Omental fat pad (tissue), 4 donors: ENCODE measurements around the gene MORF4L2. TPM values are rescaled to one million over a fixed set of nuclear protein-coding genes. Genes with fewer than 3 reads are reported as not detected.

Experiments used
- ATAC-seq: fragments of 150-250 bp; one replicate; pipeline ENCODE4 v1.9.1; 2016; ENCODE audit warnings: mild to moderate bottlenecking, moderate library complexity; ENCODE audit not compliant: low FRiP score
- DNase-seq: peaks from one replicate; pipeline ENCODE4 v3.0.0-alpha.2; 2019; ENCODE audit warnings: low spot score
- CTCF ChIP-seq, 3 donors: fragments of 450-650 bp; IDR thresholded peaks; one replicate each; pipeline ENCODE4 v1.5.1; 2016 to 2017; ENCODE audit warnings: antibody characterized with exemption in 3 of 3, mild to moderate bottlenecking in 3 of 3, moderate library complexity in 2 of 3
- total RNA-seq, 4 donors: library from RNA; depleted of rRNA; stranded (reverse); fragments of >200 nt; gene quantifications; one replicate each; pipeline ENCODE4 v1.1.0, GENCODE V29; 2016

MORF4L2 gene
- total RNA-seq, 4 donors from 2014 or later, result 173 to 373 (median 272) TPM

GRCh38 chrX:103727115-103727514 lies 40.6 kb upstream of the MORF4L2 start:
- no peak for DNase-seq
- no peak for ATAC-seq

GRCh38 chrX:103726477-103726876 lies 40.0 kb upstream of the MORF4L2 start:
- no peak for TF ChIP-seq CTCF (IDR thresholded peaks at IDR 0.05)
- ATAC-seq, result no peak
- DNase-seq, result no peak

More at GRCh38 chrX:103727115-103727514, 40.6 kb upstream of the MORF4L2 start:
- TF ChIP-seq CTCF (IDR thresholded peaks at IDR 0.05), result no peak

- DNase-seq, result no peak
- no peak for ATAC-seq
- TF ChIP-seq CTCF (IDR thresholded peaks at IDR 0.05), result no peak
These were observed 36.0 kb upstream of the MORF4L2 start for GRCh38 chrX:103722505-103722904.

GRCh38 chrX:103718120-103718519 lies 31.6 kb upstream of the MORF4L2 start:
- DNase-seq (no peak), ATAC-seq (no peak)
- no peak for TF ChIP-seq CTCF (IDR thresholded peaks at IDR 0.05)

- TF ChIP-seq CTCF (IDR thresholded peaks at IDR 0.05), result no peak
- peak; percentile 77 for ATAC-seq
- DNase-seq, result no peak
These were observed 30.5 kb upstream of the MORF4L2 start for GRCh38 chrX:103716962-103717361.

- no peak for DNase-seq
- no peak for TF ChIP-seq CTCF (IDR thresholded peaks at IDR 0.05)
- no peak for ATAC-seq
These were observed 24.1 kb upstream of the MORF4L2 start, which contains the start of gene TMEM31 for GRCh38 chrX:103710609-103711008. Gene TMEM31, plus strand, starts transcription at chrX:103710909. Its CDS starts 1,350 bp downstream, at chrX:103712259.

- TF ChIP-seq CTCF (IDR thresholded peaks at IDR 0.05), result no peak
- ATAC-seq, result no peak
- no peak for DNase-seq
These were observed 18.4 kb upstream of the MORF4L2 start for GRCh38 chrX:103704863-103705262.
